NCI-H2107 treated with DMSO at 0.1 percent for 48 hours (cell line): Measurements from ENCODE around the gene LEFTY1.

ENCODE experiments used
- DNase-seq: peaks from one replicate; lab custom pipeline; 2025; ENCODE audit not compliant: unreplicated experiment; lab: John Stamatoyannopoulos, UW

LEFTY1 gene

DNA sequence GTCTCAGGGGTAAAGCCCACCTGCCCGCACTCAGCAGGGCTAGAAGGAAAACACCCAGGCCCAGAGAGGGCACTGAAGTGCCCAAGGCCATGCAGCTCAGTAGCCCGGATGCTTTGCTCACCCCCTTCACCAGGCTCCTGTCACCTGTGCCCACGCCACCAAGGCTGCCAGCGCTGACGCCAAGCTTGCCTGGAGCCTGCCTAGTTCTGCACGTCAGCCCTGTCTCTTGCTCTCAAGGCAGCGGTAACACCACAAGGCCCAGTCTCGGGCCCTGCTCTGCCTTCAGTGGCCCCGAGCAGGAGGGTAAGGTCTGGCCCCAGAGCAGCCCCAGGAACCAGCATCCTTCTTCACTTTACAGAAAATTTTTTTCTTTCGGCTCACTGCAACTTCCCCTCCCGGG, 14.5 kb downstream of the LEFTY1 start:
- no peak for DNase-seq

DNA sequence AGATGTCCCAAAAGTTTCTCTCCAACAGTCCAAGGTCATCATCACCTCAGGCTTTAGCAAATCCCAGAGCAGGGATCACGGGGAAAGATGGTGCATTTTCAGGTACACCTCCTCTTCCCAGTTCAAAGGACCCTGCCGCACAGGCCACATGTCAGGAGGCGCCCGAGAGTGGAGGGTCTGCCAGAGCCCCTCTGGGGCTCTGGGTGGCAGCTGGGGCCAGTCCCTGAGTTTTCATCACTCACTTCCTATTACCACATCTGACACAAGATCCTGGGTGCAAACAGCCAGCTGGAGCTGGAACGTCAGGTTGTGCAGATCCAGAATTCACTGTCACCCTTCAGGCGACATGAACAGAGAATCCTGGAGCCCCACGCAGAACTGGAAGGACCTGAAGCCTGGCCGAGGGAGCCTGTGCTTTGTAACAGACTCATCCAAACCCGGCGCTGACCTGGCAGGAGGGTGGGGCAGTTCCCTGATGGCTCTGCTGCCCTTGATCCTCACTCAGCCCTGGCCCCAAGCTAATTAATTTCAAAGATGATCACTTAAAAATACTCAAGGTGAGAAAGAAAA, 15.6 kb downstream of the LEFTY1 start:
- DNase-seq: no peak

DNA sequence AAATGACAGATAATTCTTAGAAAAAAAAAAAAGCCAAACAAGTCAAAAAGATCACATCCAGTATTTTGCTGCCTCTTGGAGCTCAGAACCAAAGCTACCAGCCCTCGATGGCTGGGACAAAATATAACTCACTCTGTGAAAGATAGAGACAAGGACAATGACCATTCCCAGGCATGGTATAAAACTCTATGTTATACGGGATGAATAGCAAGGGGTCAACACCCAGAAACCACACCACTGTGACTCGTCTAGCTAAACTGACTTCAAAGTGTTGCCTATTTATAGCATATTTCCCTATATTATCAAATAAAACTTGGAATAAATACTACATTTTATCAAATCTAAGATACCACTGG, 16.9 kb downstream of the LEFTY1 start:
- no peak for DNase-seq

DNA sequence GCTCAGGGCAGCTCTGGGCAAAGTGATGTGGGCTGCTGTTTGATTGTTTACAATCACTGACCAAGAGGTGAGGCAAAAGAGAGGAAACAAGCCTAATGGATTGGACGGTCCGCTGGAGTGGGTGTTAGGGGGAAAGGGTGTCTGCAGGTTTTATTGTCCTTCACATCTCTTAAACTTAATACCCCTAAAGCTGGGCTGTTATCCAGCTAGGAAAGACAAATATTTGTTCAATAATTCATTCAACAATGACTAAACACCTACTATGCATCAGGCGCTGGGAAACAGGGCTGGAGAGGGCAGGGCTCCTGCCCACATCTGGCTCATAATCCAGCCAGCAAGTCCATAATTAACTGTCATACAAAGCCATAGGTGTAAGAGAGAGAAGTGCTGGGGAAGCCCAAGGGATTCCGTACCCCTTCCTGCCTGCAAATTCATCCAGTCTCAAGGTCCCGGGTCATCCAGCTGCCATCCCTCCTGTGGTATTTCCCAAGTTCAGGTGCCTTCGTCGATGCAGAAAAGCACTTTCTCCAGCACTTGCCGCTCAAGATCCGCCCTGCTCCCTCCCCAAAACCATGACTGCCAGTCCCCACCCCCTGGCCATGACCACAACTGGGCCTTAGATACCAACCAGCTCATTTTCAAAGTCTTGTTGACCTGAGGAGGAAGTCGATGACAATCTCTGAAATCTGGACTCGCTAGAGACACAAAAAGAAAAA, 17.4 kb downstream of the LEFTY1 start:
- no peak for DNase-seq

DNA sequence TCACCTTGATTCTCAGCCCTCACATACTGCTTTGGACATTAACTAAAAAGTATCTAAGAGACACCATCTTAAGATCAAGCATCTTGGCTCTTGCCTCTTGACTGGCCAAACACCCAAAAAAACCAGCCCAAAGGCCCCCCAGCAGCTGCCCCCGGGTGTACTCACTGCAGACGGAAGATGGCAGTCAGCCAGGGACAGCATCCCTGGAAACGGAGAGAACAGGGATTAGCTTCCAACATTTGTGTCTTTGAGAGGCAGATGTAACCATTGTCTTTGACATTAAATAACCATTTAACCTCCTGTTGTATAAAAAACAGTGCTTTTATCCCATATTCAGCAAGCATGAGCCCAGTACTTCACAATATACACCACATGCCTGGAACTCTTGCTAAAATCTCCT, 18.0 kb downstream of the LEFTY1 start:
- DNase-seq: no peak

DNA sequence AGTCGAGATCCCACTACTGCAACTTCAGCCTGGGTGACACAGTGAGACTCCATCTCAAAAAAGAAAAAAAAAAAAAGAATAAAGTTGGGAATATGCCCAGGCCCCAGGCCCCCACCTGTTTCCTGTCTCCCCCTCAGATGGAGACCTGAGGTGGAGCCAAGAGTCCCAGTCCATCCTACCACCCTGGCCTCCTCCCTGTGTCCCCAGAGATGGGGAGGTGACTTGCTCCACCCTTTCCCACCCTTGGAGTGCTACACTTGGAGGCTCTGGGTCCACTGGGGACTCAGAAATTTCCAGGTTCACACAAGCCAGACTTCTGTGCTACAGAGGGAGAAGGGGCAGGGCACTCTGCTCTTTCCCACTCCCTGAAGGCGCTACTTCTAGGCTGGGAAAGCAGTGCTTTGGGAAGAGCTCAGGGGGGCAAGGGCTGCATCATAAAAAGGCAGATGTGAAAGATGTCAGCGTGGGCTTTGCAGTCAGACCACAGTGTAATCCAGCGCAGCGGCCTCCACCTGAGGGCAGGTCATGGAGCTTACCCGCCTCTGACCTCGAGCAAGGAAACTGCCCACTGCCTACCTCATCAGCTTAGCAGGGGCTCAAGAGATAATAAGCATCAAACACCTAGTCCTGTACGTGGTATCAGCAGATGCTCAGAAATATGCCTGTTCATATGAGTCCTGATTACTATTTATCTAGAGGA, 20.2 kb downstream of the LEFTY1 start:
- DNase-seq: no peak

DNA sequence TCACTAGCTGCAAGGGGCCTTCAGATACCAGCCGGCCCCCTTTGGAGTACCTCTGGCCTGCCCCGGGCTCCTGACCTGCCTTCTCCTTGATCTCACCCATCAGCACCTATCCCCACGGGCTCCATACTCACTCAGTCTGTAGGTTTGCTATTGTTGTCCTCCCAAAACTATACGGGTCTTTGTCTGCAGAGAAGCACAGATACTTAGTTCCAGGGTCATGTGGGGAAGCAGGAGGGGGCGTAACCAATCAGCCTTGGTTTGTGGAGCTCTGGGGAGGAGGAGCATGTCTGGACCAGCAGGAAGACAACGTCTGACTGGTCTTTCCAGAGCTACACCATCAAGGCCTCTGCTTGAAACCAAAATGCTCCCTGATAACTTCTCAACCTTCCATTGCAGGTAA, 22.0 kb downstream of the LEFTY1 start:
- DNase-seq: no peak

DNA sequence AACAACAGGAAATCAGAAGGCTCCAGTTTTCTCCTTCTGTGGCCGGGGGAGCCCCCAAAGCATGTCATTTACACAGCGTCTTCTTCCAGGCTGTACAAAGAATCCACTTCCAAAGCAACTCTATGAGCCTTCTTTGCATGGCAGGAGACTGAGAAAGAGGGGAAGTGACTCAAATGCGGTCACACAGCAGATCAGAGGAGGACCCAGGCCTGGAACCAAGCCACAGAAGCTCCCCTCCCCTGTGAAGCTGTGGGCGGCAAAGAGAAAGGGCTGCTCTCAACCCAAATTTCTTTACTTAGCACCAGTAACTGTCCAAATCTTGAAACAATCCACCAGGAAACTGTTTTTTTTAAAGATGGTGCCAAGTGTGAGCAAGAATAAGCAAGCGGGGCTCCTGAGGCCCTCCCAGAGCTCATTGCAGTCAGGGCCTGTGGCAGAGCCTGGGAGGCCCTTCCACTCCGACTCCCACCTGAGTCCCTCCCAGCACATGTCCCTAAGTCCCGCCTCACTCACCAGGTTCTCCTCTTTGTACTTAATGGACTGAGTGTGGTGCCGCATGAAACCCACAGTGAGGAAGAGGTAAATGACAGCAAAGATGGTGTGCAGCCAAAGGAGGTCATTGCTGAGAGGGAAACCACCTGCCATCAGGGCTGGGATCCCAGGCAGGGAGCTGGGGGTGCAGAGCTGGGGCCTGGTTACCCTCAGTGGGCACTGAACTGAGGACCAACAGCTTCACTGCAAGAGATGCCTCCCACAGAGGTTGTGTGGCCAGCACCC, 22.7 kb downstream of the LEFTY1 start:
- no peak for DNase-seq

DNA sequence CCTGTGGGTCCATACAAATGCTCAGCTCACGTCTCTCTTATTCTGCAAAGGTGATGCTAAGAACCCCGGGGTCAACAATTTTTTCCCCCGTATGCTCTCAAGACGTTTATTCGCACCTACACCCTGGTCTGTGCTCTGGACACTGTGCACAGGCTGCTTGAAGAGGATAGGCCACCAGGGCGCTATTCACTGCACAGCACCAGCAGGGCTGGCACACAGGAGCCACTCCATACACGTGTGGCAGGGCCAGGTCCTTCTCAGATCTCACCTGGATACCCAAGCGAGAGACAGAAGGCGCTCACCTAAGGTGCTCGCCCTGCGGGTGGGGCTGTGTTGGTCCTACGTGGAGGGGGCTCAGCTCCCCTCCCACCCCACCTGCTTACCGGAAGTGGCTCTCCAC, 23.4 kb downstream of the LEFTY1 start:
- no peak for DNase-seq

DNA sequence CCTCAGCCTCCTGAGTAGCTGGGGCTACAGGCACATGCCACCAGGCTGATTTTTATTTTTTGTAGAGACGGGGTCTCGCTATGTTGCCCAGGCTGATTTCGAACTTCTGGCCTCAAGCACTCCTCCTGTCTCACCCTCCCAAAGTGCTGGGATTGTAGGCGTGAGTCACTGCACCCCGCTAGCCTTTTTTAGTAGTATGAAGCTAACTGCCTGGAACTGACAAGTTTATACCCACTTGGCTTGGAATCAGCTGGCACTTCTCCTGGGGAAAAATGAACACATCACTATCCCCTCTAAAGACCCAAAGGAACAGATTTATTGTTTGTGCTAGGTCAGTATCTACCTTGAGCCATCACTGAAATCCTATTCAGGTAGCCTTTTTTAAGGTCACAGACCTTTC, 25.8 kb downstream of the LEFTY1 start:
- no peak for DNase-seq

DNA sequence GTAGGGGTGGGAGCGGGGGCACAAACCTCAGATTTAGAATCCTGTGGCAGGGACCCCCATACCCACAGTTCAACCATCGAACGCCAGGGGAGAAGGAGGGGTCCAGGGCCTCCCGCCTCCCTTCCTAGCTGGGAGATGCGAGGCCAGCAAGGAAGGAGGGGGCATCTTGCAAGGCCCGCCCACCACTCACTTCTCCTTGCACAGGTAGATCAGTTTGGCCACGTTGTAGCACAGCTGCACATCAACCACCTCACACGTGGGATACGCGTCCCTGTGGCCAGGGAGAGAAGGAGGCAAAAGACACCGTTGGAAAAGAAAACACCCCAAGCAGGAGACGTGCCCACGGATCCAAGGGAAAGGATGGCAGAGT, 26.4 kb downstream of the LEFTY1 start:
- no peak for DNase-seq

DNA sequence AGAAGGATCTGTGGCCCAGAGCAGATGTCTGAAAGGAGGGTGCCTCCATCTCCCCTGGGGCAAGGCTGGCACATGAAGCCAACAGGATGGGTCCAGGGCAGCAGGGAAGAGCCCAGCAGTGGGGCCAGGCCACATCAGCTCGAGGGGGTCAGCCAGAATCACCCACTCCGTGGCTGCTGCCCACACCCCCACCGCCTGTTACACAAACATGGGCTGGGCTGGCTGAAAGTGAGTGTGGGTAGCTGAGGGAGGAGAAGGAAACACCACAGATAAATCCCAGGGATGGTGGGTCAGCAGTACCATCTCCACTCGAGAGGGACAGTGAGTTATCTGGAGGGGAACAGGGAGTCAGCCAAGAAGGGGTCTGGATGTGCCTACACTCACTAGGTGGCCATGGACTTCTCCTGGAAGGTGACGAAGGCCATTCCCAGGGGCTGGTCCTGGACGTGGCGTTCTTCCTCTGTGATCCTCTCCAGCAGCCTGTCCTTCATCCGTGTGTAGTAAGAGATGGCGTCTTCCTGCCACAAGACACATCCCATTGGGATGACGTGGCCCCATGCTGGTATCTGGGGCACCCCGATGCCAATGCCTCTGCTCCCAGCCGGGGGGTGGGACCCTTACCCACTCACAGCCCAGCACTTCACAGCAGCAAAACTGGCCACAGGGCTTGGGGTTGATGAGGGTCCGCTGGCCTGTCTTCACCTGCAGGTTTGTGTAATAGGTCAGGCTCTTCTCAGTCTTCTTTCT, 26.9 kb downstream of the LEFTY1 start:
- no peak for DNase-seq

DNA sequence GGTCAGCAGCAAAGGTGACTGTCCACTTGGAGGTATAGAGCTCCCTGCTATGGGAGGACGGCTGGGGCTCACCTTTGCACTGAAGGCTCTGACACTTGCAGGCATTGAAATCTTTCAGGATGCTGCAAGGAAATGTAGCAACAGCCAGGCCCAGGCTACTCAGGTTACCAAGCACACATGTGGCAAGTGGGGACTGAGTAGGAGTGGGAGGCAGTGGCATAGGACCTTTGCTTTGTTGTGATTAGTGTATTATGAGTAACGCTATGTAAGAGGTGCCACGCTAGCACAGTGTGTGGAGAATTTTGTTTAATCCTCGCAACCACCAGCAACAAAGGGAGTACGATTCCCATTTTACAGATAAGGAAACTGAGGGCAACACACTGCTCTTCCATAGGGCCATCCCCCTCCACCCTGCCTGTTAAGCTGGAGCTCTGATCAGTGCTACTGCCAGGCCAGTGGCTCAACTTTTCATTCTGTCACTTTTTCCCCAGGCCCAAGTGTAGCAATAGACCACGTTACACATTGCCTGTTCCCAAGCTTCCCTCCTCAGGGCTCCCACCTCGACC, 28.0 kb downstream of the LEFTY1 start:
- DNase-seq: peak; percentile 34

DNA sequence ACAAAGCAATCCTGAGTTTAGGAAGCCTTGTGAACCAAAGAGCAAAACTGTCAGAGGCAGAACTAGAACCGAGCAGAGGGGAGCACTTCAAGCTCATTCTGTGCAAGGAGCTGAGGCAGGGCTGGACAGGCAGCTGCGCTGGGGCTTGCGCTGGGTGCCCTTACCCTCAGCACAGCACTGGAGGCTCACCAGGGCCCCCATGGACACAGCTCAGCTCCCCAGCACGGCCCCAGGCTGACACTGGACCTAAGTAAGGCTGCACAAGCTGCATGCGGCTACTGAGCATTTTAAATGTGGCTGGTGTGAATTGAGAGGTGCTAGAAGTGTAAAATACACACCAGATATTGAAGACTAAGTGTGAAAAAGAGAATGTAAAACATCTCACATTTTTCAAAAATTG, 28.8 kb downstream of the LEFTY1 start:
- no peak for DNase-seq

DNA sequence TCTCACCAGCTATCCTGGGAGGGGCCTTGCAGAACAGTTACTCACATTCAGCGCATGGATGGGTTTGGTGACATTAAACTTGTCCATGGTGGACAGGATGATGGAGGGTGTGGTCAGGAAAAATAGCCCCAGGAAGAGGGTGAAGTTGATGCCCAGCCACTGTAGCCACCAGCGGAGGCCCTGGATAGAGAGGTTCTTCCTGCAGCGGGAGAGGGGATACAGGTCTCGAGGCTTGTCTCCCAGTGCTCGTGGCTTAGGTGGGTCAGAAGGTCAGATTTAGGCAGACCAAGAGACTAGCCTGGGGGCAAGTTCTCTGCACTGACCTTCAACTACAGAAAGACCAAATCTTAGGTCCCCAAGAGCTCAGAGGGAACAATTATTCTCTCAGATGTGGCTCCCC, 29.8 kb downstream of the LEFTY1 start:
- no peak for DNase-seq

DNA sequence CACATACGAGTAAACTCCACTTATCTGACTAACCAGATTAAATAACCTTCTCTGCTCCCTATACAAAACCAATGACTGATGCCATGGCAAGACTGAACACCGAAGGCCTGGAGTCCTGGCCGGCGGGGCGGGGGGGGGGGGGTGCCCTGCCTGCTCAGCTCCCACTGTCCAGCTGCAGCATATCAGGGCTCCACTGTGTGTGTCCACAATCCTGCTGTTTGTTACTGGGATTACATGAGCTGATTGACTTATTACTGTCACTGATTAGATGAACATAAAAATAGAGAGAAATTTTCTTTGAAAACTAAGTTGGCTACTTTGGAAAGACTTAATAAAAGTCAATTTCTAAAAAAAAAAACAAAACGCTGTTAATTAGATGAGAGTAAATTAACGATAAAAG, 31.7 kb downstream of the LEFTY1 start:
- no peak for DNase-seq

DNA sequence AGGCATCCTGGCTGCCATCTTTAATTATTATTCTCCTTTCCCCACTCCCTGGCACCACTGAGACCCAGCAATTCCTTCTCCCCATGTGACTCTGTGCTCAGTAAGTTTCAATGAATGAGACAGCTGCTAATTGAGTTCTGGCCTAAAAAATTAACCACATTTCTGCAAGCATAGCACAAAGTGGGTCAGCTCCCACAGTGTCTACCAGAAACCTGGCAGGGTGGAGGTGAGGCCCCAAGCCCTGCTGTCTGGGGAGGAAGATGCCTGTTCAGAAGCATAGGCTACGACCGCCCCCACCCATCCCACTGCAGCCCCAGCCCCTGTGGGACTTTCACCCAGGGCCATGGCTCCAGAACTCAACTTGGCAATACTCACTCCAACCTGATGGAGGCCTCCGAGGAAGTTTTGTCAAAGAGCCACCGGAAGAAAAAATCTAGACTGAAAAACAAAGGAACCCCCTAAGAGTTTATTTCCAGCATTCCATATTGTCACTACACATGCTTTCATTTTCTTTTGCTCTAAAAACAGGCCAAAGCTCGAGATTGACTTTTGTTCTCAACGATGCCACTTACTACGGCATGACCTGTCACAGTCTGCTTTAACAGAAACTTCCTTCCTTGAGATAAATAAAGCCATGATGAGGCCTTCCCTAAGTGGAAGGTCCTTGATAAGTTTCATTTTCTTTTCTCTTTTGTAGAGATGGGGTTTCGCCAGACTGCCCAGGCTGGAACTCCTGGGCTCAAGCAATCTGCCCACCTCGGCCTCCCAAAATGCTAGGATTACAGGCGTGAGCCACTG, 33.2 kb downstream of the LEFTY1 start:
- DNase-seq: no peak

DNA sequence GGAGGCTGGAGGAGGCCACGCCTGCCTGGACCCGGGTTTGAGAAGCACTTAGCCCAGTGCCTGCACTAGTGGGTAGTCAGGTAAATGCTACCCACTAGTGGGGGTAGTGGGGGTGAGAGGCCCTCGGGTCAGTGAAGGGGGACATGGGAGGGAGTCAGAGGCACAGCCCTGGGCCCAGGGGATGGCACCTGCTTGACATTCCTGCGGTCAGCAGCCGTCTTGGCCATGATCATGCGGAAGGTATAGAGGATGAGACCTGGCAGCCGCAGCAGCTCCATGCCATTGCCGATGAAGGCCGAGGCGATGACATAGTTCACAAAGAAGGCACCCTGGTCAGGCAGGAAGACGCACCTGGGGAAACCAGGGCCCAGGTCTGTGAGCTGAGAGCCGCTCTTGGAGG, 35.5 kb downstream of the LEFTY1 start:
- no peak for DNase-seq

DNA sequence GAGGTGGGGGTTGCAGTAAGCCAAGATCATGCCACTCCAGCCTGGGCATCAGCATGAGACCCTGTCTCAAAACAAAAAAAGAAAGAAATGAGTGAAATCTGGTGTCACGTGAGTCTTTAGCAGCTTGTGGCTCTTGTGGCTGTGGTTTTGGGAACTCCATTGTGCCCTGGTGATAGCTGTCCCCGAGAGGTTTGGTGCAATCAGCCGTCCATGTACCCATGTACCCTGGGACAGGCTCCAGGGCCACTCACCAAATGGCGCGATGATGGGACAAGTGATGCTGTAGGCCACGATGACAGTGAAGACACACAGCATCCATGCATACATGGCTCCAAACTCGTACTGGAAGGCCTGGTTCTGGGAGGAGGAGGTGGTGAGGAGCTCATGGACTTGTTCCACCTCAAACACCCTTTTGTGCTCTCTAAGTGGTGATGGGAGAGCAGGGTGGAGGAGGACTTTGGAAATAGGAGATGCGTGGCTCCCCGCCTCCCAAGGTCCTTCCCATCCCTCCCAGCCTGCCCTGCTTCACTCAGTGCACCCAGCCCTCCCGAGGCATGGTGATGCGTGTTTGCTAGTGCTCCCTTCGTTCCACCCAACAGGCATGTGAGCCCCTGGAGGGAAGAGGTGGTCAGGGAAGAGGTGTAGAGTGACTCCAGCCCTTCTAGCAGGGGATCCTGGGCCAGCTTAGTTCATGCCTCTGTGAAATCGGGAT, 36.4 kb downstream of the LEFTY1 start:
- no peak for DNase-seq

DNA sequence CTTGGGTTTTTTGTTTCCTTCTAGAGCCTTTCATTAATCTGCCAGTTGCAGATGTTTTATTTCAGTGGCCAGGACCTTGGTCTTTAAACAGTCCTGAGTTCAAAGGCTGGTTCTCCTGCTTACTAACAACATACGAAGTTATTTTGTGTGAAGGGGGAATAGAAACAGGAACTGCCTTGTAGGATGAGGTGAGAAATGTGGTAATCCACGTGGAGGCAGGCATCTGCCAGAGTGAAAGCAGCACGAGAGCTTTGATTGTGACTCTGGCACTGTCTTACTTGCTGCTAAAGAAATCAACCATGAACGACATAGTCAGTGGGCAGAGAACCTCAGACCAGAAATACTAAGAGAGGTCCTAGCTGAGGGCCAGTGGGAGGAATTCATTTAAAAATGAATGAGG, 37.1 kb downstream of the LEFTY1 start:
- no peak for DNase-seq
